OCI-LY7 (cell line): ENCODE data around the gene PPP1R14C. TPM values are rescaled to one million over a fixed set of nuclear protein-coding genes. Genes with fewer than 3 reads are reported as not detected.

Experiments
- BruUV-seq: library from RNA; stranded (reverse); fragments of 400-500 nt; replicated peaks from 2 replicates; lab custom pipeline; 2021; lab: Mats Ljungman, UMichigan
- CTCF ChIA-PET: fragments of 300-600 bp; sonication (Branson Sonifier 250); formaldehyde crosslinking; loops from one replicate; lab custom pipeline; 2022; ENCODE audit warnings: antibody characterized with exemption; ENCODE audit not compliant: unreplicated experiment; lab: Charles Lee
- POLR2A ChIA-PET: fragments of 300-600 bp; sonication (Branson Sonifier 250); formaldehyde crosslinking; loops from one replicate; lab custom pipeline; 2022; ENCODE audit warnings: antibody characterized with exemption; lab: Charles Lee
- DNase-seq: peaks from one replicate; pipeline ENCODE4 v3.0.0-alpha.2; 2015; ENCODE audit warnings: low spot score
- H2AFZ ChIP-seq: fragments of 200-600 bp; sonication (generic), shearing (Covaris generic); 2 replicates; pipeline ENCODE4 v1.6.1; 2014; ENCODE audit warnings: mild to moderate bottlenecking, antibody characterized with exemption, low read length, moderate library complexity
- H3K27ac ChIP-seq: fragments of 200-600 bp; sonication (generic); 2 replicates; pipeline ENCODE4 v1.5.1; 2014; ENCODE audit warnings: mixed run types, low read depth, mild to moderate bottlenecking, moderate library complexity, low read length, inconsistent platforms; ENCODE audit not compliant: poor library complexity, severe bottlenecking
- H3K36me3 ChIP-seq: fragments of 200-600 bp; sonication (generic); 2 replicates; pipeline ENCODE4 v1.6.1; 2014; ENCODE audit warnings: mild to moderate bottlenecking, antibody characterized with exemption, low read length, moderate library complexity, mixed read lengths; ENCODE audit not compliant: insufficient read depth
- H3K4me1 ChIP-seq: fragments of 200-600 bp; sonication (generic); 2 replicates; pipeline ENCODE4 v1.5.1; 2014; ENCODE audit warnings: mild to moderate bottlenecking, low read length; ENCODE audit not compliant: insufficient read depth, poor library complexity, severe bottlenecking
- H3K4me2 ChIP-seq: fragments of 200-600 bp; sonication (generic); 2 replicates; pipeline ENCODE4 v1.6.1; 2014; ENCODE audit warnings: mild to moderate bottlenecking, low read length
- H3K4me3 ChIP-seq: fragments of 200-600 bp; sonication (generic); 2 replicates; pipeline ENCODE4 v1.5.1; 2014; ENCODE audit warnings: mild to moderate bottlenecking, low read depth, low read length; ENCODE audit not compliant: poor library complexity, severe bottlenecking
- H3K79me2 ChIP-seq: fragments of 200-600 bp; sonication (generic); 2 replicates; pipeline ENCODE4 v1.6.1; 2016; ENCODE audit warnings: low read depth, mild to moderate bottlenecking, low read length, moderate library complexity, mixed read lengths; ENCODE audit not compliant: insufficient read depth
- H3K9me2 ChIP-seq: fragments of 200-600 bp; sonication (generic); 2 replicates; pipeline ENCODE4 v1.6.1; 2016; ENCODE audit warnings: mild to moderate bottlenecking, low read length, mixed read lengths; ENCODE audit not compliant: insufficient read depth
- H3K9me3 ChIP-seq: fragments of 200-600 bp; sonication (generic); 2 replicates; pipeline ENCODE4 v1.6.1; 2014; ENCODE audit warnings: mild to moderate bottlenecking, mixed run types, low read length, mixed read lengths
- H4K20me1 ChIP-seq: fragments of 200-600 bp; sonication (generic); 2 replicates; pipeline ENCODE4 v1.6.1; 2014; ENCODE audit warnings: mild to moderate bottlenecking, antibody characterized with exemption, low read length, moderate library complexity, mixed read lengths; ENCODE audit not compliant: insufficient read depth
- EZH2phosphoT487 ChIP-seq: fragments of 200-600 bp; sonication (generic); IDR thresholded peaks from 2 replicates; pipeline ENCODE4 v1.6.1; 2018; ENCODE audit warnings: low read depth, borderline replicate concordance, mild to moderate bottlenecking, mixed run types, antibody characterized with exemption, low read length, moderate library complexity, mixed read lengths
- intact Hi-C: fragments of 100-400 bp; cut with micrococcal nuclease; formaldehyde crosslinking; loops from one replicate; pipeline ENCODE4 v1.10.0; 2022; ENCODE audit not compliant: unreplicated experiment
- total RNA-seq, 2 experiments: library from RNA; depleted of rRNA in 1 of 2; stranded (reverse); fragments of >200 nt in 1 of 2; shearing (Covaris generic) in 1 of 2; gene quantifications; 2 replicates each; pipeline ENCODE4 v1.2.3, GENCODE V29; 2014 to 2022
- TF ChIP-seq, protein P1 (sequence below): fragments of 200-600 bp; sonication (generic); conservative IDR thresholded peaks from 2 replicates; pipeline ENCODE4 v1.5.1; 2014; ENCODE audit warnings: mild to moderate bottlenecking, antibody characterized with exemption, low read length, moderate library complexity, mixed read lengths

PPP1R14C gene
- total RNA-seq, 2 experiments from 2014 or later, result 1.8 TPM; not detected in 1

DNA sequence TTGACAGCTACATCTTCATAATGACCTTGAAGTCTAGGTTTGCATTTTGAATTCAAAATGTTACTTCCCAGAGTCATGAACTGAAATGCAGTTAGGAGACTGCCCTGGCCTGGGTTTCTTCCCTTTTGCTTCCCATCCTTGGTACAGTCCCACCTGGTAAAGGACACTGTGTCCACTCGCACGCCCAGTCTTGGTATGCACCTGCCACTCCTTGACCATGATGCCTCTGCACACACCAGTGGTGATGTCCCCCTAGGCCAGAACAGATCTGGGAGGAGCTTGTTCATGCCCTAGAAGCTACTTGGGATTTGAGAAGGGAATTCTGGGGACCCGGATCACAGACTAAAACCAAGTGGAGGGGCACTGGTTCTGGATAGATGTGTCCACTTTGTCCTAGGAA is 3.6 kb downstream of the PPP1R14C start:
- Histone ChIP-seq H3K9me2 (no peaks in the 10 kb centered on the region), H2AFZ (no peak overlapping the region), H3K9me3 (no peaks in the 10 kb centered on the region), H3K4me3 (no peak overlapping the region), H3K79me2 (no peaks in the 10 kb centered on the region), H3K4me2 (no peak overlapping the region), H3K36me3 (no peaks in the 10 kb centered on the region), H4K20me1 (no peaks in the 10 kb centered on the region), H3K27ac (no peak overlapping the region), H3K4me1 (peaks cover 23% of the 10 kb centered on the region)
- intact Hi-C loops, result no loop called here
- DNase-seq, result no peak
- no TSS peak for BruUV-seq
- POLR2A ChIA-PET, result interaction anchor here (0.7 to 2.1 kb wide), 2 partner anchors 8 to 47 kb away, joined by 5 to 6 read pairs; no protein-coding TSS in a partner anchor
- TF ChIP-seq, protein P1, sequence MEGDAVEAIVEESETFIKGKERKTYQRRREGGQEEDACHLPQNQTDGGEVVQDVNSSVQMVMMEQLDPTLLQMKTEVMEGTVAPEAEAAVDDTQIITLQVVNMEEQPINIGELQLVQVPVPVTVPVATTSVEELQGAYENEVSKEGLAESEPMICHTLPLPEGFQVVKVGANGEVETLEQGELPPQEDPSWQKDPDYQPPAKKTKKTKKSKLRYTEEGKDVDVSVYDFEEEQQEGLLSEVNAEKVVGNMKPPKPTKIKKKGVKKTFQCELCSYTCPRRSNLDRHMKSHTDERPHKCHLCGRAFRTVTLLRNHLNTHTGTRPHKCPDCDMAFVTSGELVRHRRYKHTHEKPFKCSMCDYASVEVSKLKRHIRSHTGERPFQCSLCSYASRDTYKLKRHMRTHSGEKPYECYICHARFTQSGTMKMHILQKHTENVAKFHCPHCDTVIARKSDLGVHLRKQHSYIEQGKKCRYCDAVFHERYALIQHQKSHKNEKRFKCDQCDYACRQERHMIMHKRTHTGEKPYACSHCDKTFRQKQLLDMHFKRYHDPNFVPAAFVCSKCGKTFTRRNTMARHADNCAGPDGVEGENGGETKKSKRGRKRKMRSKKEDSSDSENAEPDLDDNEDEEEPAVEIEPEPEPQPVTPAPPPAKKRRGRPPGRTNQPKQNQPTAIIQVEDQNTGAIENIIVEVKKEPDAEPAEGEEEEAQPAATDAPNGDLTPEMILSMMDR, result no peak
- TF ChIP-seq EZH2phosphoT487, result no peak
- CTCF ChIA-PET, result interaction anchor here (0.6 kb wide), 1 partner anchor 24 kb away, joined by 3 read pairs; no protein-coding TSS in a partner anchor

DNA sequence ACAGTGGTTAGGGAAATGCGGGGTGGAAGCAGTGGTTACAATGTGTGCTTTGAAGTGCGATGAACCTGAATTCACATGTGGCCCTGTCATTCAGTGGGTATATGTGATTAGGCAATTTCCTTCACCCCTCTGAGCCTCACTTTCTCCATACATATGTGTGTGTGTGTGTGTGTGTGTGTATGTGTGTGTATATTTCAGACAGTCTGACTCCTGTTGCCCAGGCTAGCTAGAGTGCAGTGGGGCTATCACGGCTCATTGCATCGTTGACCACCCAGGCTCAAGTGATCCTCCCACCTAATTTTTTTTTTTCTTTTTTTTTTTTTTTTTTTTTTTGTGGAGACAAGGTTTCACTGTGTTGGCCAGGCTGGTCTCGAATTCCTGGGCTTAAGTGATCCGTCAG is 6.3 kb downstream of the PPP1R14C start:
- BruUV-seq, result no TSS peak
- Histone ChIP-seq H3K4me1 (peaks cover 17% of the 10 kb centered on the region), H3K27ac (no peak overlapping the region), H3K9me2 (no peaks in the 10 kb centered on the region), H3K4me2 (no peak overlapping the region), H4K20me1 (no peaks in the 10 kb centered on the region), H3K36me3 (no peaks in the 10 kb centered on the region), H3K9me3 (no peaks in the 10 kb centered on the region), H3K4me3 (no peak overlapping the region), H2AFZ (no peak overlapping the region), H3K79me2 (no peaks in the 10 kb centered on the region)
- TF ChIP-seq, protein P1, result no peak
- TF ChIP-seq EZH2phosphoT487, result no peak
- intact Hi-C loops, result no loop called here
- ChIA-PET POLR2A (no interaction called here), CTCF (no interaction called here)
- DNase-seq, result no peak

DNA sequence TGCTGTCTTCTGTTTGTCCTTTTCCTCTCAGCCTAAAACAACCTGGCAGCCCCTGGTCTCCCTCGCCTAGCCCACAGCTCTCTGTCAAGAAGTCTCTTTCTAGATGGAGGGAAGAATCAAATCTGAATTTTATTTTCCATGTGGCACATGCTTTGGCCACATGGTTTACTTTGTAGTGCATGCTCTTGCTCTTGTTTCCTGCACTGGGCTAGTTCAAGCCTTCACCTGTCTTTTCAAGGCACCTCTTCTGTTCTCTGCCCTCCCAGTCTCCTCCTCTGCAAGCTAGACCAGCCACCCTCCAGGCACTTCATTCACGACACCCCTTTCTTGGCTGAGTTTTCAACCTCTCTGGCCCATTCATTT is 7.6 kb downstream of the PPP1R14C start:
- no peaks in the 10 kb centered on the region for H3K36me3 ChIP-seq
- H3K4me3 ChIP-seq, result no peak overlapping the region
- no peak overlapping the region for H2AFZ ChIP-seq
- peaks cover 17% of the 10 kb centered on the region for H3K4me1 ChIP-seq
- BruUV-seq, result no TSS peak
- no peak for DNase-seq
- no peak for TF ChIP-seq EZH2phosphoT487
- TF ChIP-seq, protein P1, result no peak
- H3K79me2 ChIP-seq, result no peaks in the 10 kb centered on the region
- H4K20me1 ChIP-seq, result no peaks in the 10 kb centered on the region
- H3K9me3 ChIP-seq, result no peaks in the 10 kb centered on the region
- POLR2A ChIA-PET, result interaction anchor here (0.6 kb wide), 1 partner anchor 69 kb away, joined by 3 read pairs; no protein-coding TSS in a partner anchor
- no peaks in the 10 kb centered on the region for H3K9me2 ChIP-seq
- H3K27ac ChIP-seq, result no peak overlapping the region
- intact Hi-C loops, result no loop called here
- H3K4me2 ChIP-seq, result no peak overlapping the region
- CTCF ChIA-PET, result no interaction called here
